Measurements from ENCODE around the gene LRRC55.

DNA sequence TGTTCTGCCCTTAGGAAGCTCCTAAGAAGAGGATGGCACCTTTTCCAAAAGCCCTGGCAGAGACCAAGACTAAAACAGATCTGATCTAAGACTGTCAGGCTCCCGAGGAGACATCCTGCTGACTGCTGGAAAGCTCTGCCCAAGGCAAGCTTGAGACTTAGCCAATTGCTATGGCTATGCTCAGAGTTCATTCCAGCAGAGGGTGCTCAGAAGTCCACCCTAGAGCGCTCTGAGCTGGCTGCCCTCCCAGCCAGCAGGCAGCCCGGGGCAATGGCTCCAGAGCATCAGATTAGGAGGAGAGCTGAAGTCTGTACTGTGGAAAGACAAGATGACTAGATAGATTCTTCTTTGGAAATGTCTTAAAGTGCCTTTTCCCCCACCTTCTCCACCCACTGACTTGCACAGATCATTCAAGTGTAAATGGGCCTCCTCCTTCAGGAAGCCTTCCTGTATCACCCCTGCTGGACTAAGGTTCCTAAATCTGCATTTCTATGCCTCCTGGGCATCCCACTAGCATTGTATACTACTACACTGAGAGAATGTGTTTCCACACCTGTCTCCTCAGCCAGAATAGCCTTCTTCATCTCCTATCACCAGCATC, 23.4 kb downstream of the LRRC55 start:
- no peak for TF ChIP-seq POLR2AphosphoS5 (IDR thresholded peaks at IDR 0.05)
- TF ChIP-seq, protein P1, sequence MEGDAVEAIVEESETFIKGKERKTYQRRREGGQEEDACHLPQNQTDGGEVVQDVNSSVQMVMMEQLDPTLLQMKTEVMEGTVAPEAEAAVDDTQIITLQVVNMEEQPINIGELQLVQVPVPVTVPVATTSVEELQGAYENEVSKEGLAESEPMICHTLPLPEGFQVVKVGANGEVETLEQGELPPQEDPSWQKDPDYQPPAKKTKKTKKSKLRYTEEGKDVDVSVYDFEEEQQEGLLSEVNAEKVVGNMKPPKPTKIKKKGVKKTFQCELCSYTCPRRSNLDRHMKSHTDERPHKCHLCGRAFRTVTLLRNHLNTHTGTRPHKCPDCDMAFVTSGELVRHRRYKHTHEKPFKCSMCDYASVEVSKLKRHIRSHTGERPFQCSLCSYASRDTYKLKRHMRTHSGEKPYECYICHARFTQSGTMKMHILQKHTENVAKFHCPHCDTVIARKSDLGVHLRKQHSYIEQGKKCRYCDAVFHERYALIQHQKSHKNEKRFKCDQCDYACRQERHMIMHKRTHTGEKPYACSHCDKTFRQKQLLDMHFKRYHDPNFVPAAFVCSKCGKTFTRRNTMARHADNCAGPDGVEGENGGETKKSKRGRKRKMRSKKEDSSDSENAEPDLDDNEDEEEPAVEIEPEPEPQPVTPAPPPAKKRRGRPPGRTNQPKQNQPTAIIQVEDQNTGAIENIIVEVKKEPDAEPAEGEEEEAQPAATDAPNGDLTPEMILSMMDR (IDR thresholded peaks at IDR 0.05): no peak
